Measurements from ENCODE around the gene SEMA4D. TPM values are rescaled to one million over a fixed set of nuclear protein-coding genes. Genes with fewer than 3 reads are reported as not detected.
A peak's percentile ranks its signal among the peaks of the same experiment; 100 is the strongest.

Gene SEMA4D, protein sequence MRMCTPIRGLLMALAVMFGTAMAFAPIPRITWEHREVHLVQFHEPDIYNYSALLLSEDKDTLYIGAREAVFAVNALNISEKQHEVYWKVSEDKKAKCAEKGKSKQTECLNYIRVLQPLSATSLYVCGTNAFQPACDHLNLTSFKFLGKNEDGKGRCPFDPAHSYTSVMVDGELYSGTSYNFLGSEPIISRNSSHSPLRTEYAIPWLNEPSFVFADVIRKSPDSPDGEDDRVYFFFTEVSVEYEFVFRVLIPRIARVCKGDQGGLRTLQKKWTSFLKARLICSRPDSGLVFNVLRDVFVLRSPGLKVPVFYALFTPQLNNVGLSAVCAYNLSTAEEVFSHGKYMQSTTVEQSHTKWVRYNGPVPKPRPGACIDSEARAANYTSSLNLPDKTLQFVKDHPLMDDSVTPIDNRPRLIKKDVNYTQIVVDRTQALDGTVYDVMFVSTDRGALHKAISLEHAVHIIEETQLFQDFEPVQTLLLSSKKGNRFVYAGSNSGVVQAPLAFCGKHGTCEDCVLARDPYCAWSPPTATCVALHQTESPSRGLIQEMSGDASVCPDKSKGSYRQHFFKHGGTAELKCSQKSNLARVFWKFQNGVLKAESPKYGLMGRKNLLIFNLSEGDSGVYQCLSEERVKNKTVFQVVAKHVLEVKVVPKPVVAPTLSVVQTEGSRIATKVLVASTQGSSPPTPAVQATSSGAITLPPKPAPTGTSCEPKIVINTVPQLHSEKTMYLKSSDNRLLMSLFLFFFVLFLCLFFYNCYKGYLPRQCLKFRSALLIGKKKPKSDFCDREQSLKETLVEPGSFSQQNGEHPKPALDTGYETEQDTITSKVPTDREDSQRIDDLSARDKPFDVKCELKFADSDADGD
- polyA plus RNA-seq = 35.3 TPM

DNA sequence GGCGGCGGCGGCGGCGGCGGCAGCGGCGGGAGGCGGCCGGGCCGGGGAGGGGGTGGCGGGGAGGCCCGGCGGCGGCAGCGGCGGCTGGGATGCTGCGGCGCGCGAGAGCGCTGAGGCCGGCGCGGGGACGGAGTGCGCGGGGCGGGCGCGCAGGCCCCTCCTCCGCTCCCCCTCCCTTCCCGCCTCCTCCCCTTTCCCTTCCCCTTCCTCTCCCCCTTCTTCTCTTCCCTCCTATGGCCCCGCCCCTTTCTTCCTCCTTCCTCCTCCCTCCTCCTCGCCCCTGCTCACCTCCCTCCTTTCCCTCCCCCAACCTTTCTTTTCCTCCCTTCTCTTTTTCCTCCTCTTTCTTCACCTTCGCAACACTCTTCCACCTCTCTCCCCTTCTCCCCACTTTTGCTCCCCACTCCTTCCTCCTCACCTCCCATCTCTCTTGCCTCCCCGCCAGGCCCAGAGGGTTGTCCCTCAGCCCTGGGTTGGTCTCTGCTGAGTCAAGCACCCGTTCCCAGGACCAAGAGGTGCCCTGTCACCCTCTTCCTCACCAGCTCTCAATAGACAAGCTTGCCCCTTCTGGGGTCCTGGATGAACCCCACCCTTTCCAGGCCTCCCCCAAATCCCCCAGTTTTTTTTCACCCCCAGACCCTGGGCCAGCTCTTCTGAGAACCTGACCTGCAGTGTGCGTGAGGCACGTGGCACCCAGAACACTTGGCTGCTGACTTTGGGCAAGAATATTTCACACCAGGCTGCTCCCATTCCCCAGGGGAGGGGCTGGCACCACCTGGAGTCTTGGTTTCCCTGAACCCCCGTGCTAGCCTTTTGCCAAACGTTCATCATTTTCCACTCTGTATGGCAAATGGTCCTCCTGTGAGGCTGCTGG is at the start of gene SEMA4D:
Gene SEMA4D (minus strand): TSS at position 136 of the 874 bp plus-strand sequence. CDS start 92,657 bp downstream, outside the sequence.
- H3K36me3 Mint-ChIP-seq = peaks cover 4% of the 10 kb centered on the region
- H3K9me3 Mint-ChIP-seq = no peaks in the 10 kb centered on the region
- H3K27me3 Mint-ChIP-seq = no peaks in the 10 kb centered on the region
- H3K27ac Mint-ChIP-seq = peak within 1 kb of the TSS; percentile 89 to 93 (median 91)
- H3K4me3 Mint-ChIP-seq = peak within 1 kb of the TSS; percentile 87 to 99 (median 99)
- peaks cover 68 to 70% (median 69%) of the 10 kb centered on the region in 3 donors for H3K4me1 Mint-ChIP-seq

DNA sequence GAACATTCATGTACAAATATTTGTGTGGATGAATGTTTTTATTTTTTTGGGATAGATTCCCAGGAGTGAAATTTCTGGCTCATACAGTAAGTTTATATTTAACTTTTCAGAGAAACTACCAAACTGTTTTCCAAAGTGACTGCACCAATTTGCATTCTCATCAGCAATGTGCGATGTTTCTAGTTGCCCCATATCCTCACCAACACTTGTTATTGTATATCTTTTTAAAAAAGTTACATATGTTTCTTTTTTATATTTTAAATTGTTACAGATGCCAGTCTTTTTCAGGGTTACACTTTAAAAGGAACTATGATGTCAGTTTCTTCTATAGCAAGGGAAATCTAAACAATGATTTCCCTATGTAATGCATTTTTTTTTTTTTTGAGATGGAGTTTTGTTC is 49.1 kb upstream of the SEMA4D start:
- peaks cover 2 to 12% (median 3%) of the 10 kb centered on the region in 3 donors for H3K9me3 Mint-ChIP-seq
- no peak overlapping the region for H3K4me3 Mint-ChIP-seq
- no peaks in the 10 kb centered on the region for H3K27me3 Mint-ChIP-seq
- H3K4me1 Mint-ChIP-seq = peaks cover 12 to 20% (median 16%) of the 10 kb centered on the region in 3 donors
- H3K36me3 Mint-ChIP-seq = no peaks in the 10 kb centered on the region
- H3K27ac Mint-ChIP-seq = no peak overlapping the region

DNA sequence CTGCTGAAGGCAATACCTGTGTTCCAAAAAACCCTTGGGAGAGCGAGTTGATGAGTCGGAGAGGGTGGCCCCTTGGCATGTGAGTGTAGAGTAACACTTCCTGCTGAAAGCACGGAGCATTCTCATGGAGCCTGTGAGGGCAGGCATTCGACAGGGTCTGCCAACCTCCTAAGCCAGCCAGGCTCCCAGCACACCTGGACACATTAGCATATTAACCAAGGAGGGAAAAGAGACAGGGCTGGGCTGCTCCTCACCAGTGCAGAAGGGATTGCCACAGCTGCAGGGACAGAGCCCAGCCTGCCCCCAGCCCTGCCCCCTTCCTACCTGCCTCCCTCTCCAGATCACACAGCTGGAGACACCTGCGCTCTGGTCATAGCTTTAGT is 46.4 kb upstream of the SEMA4D start:
- H3K4me3 Mint-ChIP-seq = no peak overlapping the region
- no peak overlapping the region for H3K27ac Mint-ChIP-seq
- H3K9me3 Mint-ChIP-seq = peaks cover 2 to 12% (median 3%) of the 10 kb centered on the region in 3 donors
- H3K27me3 Mint-ChIP-seq = no peaks in the 10 kb centered on the region
- peaks cover 24 to 29% (median 25%) of the 10 kb centered on the region in 3 donors for H3K4me1 Mint-ChIP-seq
- no peaks in the 10 kb centered on the region for H3K36me3 Mint-ChIP-seq

DNA sequence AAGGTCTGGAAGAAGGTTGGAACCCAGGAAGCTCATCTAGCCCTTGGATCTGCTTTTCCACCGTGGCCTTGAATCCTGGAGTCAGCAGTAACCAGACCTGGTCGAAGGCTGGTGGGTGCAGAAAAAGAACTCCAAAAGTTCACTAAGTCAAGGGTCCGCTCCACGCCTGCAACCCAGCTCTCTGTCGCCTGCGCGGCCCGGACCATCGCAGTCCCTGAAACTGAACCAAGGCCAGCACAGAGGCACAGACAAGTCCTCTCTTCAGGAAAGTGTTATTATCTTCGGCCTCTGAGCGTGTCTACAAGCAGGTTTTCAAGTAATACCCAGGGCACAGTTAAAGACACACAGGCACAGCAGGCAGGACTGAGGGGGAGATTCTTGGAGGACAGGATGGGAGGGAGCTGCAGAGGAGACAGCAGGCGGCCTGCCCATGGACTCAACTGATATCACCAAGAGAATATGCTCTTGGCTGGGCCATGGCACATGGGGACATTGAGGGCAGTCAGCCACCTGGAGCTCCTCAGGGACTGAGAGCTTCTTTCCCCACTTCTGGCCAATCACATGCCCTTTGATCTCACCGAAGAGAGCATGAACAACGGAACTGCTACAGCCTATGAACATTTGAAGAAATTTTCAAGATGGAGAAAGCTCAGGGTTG is 45.8 kb upstream of the SEMA4D start:
- peaks cover 2 to 12% (median 3%) of the 10 kb centered on the region in 3 donors for H3K9me3 Mint-ChIP-seq
- peaks cover 20 to 25% (median 25%) of the 10 kb centered on the region in 3 donors for H3K4me1 Mint-ChIP-seq
- H3K36me3 Mint-ChIP-seq = no peaks in the 10 kb centered on the region
- peak overlapping the region in 1 of 3 donors; percentile 64 for H3K27ac Mint-ChIP-seq
- H3K4me3 Mint-ChIP-seq = no peak overlapping the region
- H3K27me3 Mint-ChIP-seq = no peaks in the 10 kb centered on the region

DNA sequence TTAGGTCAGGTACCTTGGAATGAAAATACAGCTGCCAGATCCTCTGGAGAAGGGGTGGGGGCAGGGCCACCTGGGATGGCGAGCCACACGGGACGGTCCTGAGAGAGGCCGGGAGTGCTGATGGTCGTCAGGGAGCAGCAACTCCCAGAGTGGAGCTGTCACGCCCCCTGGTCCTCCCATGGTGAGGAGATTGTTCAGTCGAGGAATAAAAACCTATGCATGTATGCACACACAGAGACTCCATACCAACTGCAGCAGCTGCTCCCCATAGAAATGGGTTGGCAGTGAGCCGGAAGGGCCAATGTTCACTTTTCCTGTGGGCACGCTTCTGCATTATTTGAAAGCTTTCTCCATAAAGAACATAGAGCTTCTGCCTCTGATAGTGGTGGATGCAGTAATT is 45.2 kb upstream of the SEMA4D start:
- Mint-ChIP-seq H3K9me3 (peaks cover 2 to 12% (median 3%) of the 10 kb centered on the region in 3 donors), H3K36me3 (no peaks in the 10 kb centered on the region), H3K27me3 (no peaks in the 10 kb centered on the region), H3K4me1 (peaks cover 20 to 25% (median 25%) of the 10 kb centered on the region in 3 donors), H3K27ac (peak overlapping the region in 1 of 3 donors; percentile 10), H3K4me3 (peak overlapping the region in 2 of 4 donors; percentile 82 to 85)

DNA sequence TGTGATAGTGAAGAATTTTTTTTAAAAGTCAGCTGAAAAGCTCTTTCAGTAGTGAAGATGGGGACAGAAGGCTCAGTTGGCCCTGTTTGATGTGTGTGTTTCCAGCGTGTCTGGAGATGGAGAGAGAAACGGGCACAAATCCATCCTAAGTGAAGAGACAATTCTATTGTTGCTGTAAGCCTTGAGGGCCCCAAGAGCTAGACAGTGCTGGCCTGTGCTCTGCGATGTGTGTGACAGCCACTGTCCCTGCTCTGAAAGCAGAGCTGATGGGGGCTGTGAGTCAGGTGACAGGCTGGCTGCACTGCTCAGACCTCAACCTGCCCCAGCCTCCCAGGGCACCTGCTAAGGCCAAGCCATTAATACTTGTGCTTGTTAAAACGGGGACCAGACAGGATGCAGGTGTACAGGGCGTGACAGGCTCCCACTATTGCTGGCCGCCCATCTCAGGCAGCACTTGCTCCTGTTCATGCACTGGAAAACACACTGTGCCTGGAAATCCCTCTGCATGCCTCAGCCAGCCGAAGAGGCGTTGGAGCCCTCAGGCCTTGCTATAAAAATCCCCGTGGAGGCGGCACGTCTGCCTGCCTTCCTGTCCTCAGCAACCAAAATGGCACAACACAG is 44.6 kb upstream of the SEMA4D start:
- H3K4me3 Mint-ChIP-seq = peak overlapping the region in 2 of 4 donors; percentile 82 to 85
- peak overlapping the region in 1 of 3 donors; percentile 10 for H3K27ac Mint-ChIP-seq

DNA sequence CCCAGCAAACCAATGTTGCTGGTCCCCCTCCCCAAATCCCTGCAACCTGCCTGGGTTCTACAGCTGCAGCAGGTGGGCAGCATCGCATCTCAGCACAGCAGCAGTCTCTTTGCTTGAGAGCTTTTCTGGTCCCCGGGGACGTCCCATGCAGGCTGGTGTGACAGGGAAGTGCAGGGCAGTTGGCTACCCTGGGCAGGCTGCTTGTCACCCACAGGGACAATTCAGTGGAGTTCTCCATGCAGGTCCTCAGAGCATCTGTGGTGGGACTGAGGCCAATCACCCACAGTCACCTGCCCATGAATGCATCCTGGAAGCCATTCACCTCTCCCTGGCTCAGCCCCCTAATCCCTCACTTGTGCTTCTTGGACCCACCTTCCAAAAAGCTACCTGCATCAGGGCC is 43.9 kb upstream of the SEMA4D start:
- Mint-ChIP-seq H3K4me3 (peak overlapping the region in 3 of 4 donors; percentile 59 to 85 (median 82)), H3K4me1 (peaks cover 25 to 27% (median 26%) of the 10 kb centered on the region in 3 donors), H3K27ac (peak overlapping the region in 2 of 3 donors; percentile 10 to 83), H3K36me3 (no peaks in the 10 kb centered on the region), H3K9me3 (peaks cover 2 to 12% (median 3%) of the 10 kb centered on the region in 3 donors), H3K27me3 (no peaks in the 10 kb centered on the region)

More for the DNA sequence above, 44.6 kb upstream of the SEMA4D start:
- H3K36me3 Mint-ChIP-seq = no peaks in the 10 kb centered on the region
- H3K27me3 Mint-ChIP-seq = no peaks in the 10 kb centered on the region
- peaks cover 20 to 25% (median 25%) of the 10 kb centered on the region in 3 donors for H3K4me1 Mint-ChIP-seq
- peaks cover 2 to 12% (median 3%) of the 10 kb centered on the region in 3 donors for H3K9me3 Mint-ChIP-seq

DNA sequence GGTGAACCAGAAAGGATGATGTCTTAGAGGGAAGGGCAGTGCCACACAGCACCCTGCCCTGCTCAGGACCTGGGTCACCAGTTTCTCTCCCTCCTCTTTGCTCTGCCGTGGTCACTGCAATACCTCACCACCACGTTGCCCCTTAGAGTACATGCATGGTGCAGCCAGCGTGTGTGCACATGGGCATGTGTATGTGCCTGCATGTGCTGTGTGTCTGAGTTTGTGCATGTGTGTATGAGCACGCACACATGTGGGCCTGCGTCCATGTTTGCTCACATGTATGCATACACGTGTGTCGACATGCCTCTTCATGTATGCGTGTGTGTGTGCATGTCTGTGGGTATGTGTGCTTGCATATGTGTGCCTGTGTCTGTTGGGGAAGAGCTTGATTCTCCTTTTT is 41.5 kb upstream of the SEMA4D start:
- Mint-ChIP-seq H3K4me1 (peaks cover 29 to 40% (median 36%) of the 10 kb centered on the region in 3 donors), H3K9me3 (no peaks in the 10 kb centered on the region), H3K27me3 (no peaks in the 10 kb centered on the region), H3K27ac (no peak overlapping the region), H3K36me3 (no peaks in the 10 kb centered on the region), H3K4me3 (no peak overlapping the region)

DNA sequence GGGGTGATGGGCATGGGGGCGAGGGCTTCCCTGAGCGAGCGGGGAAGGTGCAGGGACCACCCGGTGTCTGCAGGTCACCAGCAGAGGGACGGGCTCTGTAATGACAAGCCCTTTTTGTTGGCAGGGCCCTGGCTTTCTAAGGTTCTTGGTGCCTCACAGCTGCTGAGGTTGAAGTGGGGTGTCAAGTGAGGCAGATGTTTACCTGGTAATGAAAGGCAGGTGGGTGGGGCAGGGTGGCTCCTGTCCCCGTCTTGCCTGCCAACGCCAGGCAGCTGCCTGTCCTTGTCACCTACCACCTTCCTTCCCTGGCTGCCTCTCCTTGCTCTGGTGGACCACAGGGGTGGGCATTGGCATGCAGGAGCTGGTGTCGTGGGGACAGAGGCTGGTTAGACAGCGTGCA is 41.0 kb upstream of the SEMA4D start:
- no peaks in the 10 kb centered on the region for H3K36me3 Mint-ChIP-seq
- no peak overlapping the region for H3K27ac Mint-ChIP-seq
- H3K4me1 Mint-ChIP-seq = peaks cover 29 to 40% (median 36%) of the 10 kb centered on the region in 3 donors
- H3K9me3 Mint-ChIP-seq = no peaks in the 10 kb centered on the region
- H3K27me3 Mint-ChIP-seq = no peaks in the 10 kb centered on the region
- H3K4me3 Mint-ChIP-seq = no peak overlapping the region

DNA sequence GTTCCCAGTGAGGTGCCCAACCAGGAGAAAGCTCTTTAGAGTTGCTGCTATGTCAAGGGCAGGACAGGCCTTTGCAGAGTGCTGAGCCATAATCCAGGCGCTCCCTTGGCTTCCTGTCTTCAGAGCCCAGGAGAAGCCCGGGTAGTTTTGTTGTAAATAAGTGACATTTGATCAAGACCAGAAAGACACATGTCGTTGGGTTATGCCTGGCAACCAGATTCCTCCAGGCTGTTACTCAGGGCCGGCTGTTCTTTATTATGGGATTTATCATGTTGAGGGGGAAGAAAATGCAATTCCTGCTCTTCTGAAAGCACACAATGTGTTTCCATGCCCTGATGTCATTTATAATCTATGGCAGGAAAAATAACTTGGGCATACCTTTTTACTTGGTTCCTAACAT is 39.3 kb upstream of the SEMA4D start:
- peak overlapping the region in 1 of 4 donors; percentile 72 for H3K4me3 Mint-ChIP-seq
- H3K27ac Mint-ChIP-seq = peak overlapping the region in 1 of 3 donors; percentile 21
- H3K27me3 Mint-ChIP-seq = no peaks in the 10 kb centered on the region
- H3K4me1 Mint-ChIP-seq = peaks cover 21 to 35% (median 26%) of the 10 kb centered on the region in 3 donors
- no peaks in the 10 kb centered on the region for H3K36me3 Mint-ChIP-seq
- no peaks in the 10 kb centered on the region for H3K9me3 Mint-ChIP-seq

DNA sequence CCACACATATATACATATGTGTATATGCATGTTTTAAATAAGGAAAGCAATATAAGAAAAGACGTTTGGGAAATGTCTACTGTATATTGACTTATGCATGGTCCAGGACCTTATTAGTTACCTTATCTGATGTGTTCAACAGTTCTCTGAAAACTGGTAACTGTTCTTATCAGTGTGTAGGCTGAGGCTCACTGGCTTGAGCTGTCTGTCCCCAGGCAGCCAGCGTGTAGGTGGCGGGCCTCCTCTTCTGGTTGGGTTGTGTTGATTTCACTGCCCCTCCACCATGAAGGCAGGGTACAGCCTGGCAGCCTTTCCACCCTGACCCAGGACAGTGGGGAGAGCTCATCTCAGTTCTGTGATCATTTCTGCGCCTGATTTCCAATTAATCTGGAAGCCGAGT is 38.7 kb upstream of the SEMA4D start:
- Mint-ChIP-seq H3K27me3 (no peaks in the 10 kb centered on the region), H3K27ac (peak overlapping the region in 1 of 3 donors; percentile 21), H3K4me3 (peak overlapping the region in 2 of 4 donors; percentile 52 to 72), H3K9me3 (no peaks in the 10 kb centered on the region), H3K4me1 (peaks cover 16 to 29% (median 20%) of the 10 kb centered on the region in 3 donors), H3K36me3 (no peaks in the 10 kb centered on the region)

DNA sequence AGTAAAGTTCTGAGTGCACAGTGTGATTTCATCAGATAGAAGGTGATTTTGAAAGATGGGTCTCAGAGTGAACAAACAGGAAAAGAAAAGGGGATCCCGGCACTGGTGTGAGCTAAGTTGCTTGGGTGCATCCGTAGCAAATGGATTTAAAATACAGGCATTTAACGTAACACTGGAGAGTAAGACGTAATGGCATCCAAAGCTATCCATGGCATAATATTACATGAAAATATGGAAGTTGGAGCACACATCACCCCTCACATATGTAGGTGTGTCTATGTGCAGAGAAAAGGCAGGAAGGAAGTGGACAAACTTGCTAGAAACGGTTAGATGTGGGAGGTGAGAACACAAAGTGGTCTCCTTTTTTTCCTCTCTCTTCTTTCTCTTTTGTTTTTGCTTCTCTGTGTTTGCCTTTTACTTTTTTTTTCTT is 38.2 kb upstream of the SEMA4D start:
- Mint-ChIP-seq H3K4me3 (peak overlapping the region; percentile 30 to 88 (median 58)), H3K9me3 (no peaks in the 10 kb centered on the region), H3K27me3 (no peaks in the 10 kb centered on the region), H3K27ac (peak overlapping the region in 2 of 3 donors; percentile 3 to 26), H3K36me3 (no peaks in the 10 kb centered on the region), H3K4me1 (peaks cover 11 to 25% (median 16%) of the 10 kb centered on the region in 3 donors)

DNA sequence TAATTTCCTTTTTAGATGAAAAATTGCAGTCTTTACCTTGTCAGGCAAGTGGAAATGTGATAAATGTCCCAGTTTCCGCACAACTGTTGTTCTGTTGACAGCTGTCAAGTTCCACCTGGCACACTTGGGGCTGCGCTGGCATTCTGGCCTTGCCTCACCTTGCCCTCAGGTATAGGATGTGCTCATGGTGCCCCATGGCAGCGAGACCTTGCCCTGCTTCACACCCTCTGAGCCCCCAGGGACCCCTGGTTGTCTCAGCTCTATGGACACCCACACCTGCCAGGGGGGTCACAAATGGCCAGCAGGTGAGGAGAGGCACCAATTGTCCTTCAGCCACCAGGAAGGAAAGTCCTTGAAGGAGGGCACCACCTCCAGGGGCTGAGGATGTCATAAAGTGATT is 37.5 kb upstream of the SEMA4D start:
- no peaks in the 10 kb centered on the region for H3K27me3 Mint-ChIP-seq
- H3K4me1 Mint-ChIP-seq = peaks cover 9 to 24% (median 16%) of the 10 kb centered on the region in 3 donors
- H3K36me3 Mint-ChIP-seq = no peaks in the 10 kb centered on the region
- peak overlapping the region in 1 of 4 donors; percentile 82 for H3K4me3 Mint-ChIP-seq
- H3K9me3 Mint-ChIP-seq = no peaks in the 10 kb centered on the region
- H3K27ac Mint-ChIP-seq = peak overlapping the region in 1 of 3 donors; percentile 26
